ENCODE data around the gene SPATA13. TPM values are rescaled to one million over a fixed set of nuclear protein-coding genes. Genes with fewer than 3 reads are reported as not detected.

SPATA13 gene
- total RNA-seq, 1 experiment from 2014 or later: 22.1 TPM

DNA sequence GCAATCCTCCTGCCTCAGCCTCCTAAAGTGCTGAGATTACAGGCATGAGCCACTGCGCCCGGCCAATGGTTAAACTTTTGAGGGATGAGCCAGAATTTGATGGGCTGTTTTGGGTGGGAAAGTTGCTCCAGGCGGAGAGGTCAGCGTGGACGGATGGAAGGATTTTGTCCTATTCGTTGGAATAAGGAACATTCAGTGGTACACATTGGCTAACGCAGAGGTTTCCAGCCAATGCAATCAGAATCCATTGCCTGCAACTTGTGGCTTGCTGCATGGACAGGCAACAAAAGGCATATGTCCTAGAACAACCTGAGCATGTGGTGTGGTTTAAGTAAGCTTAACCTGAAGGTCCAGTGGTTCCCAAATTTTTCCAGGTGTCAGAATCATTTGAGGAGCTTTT is 113.4 kb downstream of the SPATA13 start:
- in situ Hi-C loops (cut with HindIII; ENCODE audit: low pct_unique_long_range_greater_than_20kb, low sequenced_read_pairs): no loop called here
- DNase-seq (ENCODE audit: low read depth, low spot score): no peak

GRCh38 chr13:24274452-24275021 is 114.0 kb downstream of the SPATA13 start:
- in situ Hi-C loops (cut with HindIII; ENCODE audit: low pct_unique_long_range_greater_than_20kb, low sequenced_read_pairs): no loop called here
- DNase-seq (ENCODE audit: low read depth, low spot score): no peak

- no peak for DNase-seq (ENCODE audit: low read depth, low spot score)
- in situ Hi-C loops (cut with HindIII; ENCODE audit: low pct_unique_long_range_greater_than_20kb, low sequenced_read_pairs): no loop called here
Observed at GRCh38 chr13:24275041-24275440, 114.5 kb downstream of the SPATA13 start.

DNA sequence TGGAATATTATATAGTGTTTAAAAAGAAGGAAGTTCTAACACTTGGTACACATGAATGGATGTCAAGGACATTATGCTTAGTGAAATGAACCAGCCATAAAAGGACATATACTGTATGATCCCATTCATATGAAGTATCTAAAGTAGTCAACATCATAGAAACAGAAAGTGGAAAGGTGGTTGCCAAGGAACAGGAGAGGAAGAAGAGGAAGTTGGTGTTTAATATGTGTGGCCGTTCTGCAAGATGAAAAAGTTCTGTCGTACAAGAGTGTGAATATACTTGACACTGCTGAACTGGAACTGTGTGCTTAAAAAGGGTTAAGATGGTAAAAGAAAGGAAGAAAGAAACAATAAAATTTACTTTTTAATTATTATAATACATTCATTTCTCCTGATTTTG is 115.8 kb downstream of the SPATA13 start:
- in situ Hi-C loops (cut with HindIII; ENCODE audit: low pct_unique_long_range_greater_than_20kb, low sequenced_read_pairs): no loop called here
- no peak for DNase-seq (ENCODE audit: low read depth, low spot score)

GRCh38 chr13:24276861-24277260 is 116.3 kb downstream of the SPATA13 start:
- no peak for DNase-seq (ENCODE audit: low read depth, low spot score)
- in situ Hi-C loops (cut with HindIII; ENCODE audit: low pct_unique_long_range_greater_than_20kb, low sequenced_read_pairs): no loop called here

- no peak for DNase-seq (ENCODE audit: low read depth, low spot score)
- in situ Hi-C loops (cut with HindIII; ENCODE audit: low pct_unique_long_range_greater_than_20kb, low sequenced_read_pairs): no loop called here
Observed at GRCh38 chr13:24277761-24278160, 117.2 kb downstream of the SPATA13 start.

DNA sequence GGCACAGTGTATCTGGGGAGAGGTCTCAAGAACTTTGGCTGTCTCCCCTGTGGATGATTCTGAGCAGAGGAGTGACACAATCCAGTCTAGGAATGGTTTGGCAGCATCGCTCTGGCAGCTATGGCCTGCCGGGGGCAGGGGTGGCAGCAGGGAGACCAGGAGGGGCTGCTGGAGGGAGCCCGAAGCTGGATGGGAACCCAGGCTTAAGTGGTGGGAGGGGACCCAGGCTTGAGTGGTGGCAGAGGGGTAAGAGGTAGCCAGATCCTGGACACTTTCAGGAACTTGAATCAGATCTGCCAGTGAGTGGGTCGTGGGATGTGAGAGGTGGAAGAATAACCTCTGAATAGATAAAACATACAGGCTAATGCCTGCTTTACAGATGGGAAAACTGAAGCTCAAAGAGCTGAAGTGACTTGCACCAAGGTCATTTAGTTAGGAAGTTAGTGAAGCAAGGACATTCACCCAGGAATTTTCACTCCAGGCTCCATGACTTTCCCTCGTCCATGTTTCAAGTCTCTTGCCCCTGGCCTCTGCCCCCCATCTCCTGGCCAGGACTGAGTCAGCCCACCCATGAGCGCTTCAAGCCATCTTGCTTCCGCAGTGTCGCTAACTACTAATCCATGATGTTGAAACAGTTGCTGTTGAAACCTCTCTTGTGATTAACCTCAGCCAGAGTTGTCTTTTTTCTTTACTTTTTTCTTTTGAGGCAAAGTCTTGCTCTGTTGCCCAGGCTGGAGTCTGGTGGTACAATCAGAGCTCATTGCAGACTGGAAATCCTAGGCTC is 119.0 kb downstream of the SPATA13 start:
- in situ Hi-C loops (cut with HindIII; ENCODE audit: low pct_unique_long_range_greater_than_20kb, low sequenced_read_pairs): no loop called here
- DNase-seq (ENCODE audit: low read depth, low spot score): no peak

GRCh38 chr13:24280720-24281119 is 120.2 kb downstream of the SPATA13 start:
- no peak for DNase-seq (ENCODE audit: low read depth, low spot score)
- in situ Hi-C loops (cut with HindIII; ENCODE audit: low pct_unique_long_range_greater_than_20kb, low sequenced_read_pairs): no loop called here

DNA sequence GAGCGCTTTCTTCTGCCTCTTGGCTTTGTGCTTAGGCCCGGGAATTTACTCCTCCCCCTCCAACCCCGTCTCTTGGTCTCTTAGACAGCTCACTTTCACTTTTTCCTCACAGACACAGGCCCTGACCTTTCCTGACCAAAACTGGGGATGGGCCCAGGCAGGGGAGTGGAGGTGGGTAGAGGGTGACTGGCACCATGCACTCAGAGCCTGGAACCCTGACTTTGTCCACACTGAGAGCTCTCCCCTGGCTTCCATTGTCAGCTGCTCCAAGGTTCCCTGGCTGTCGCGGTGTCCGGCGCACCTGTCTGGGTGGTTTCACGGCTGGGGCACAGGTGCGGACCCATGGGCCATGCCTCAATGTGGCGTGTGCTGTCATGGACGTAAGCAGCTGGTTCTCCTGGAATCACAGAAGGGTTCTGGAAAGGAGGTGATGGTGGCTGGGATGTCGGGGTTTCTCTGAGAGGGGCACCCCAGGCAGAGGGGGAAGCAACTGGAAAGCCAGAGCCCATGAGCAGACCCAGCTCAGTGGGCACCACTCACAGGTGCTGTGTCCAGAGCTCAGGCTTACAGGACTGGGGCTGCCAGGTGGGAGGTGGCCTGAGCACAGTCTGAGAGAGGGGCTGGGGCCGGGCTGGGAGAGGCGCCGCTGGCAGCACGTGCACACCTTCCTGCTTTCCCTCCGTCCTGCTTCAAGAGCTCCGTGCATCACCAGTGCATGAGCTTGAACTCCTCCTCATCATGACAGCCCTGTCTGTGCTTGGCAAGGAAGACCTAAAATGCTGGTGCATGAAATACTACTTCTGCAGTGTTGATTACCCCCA is 120.9 kb downstream of the SPATA13 start:
- in situ Hi-C loops (cut with HindIII; ENCODE audit: low pct_unique_long_range_greater_than_20kb, low sequenced_read_pairs): no loop called here
- no peak for DNase-seq (ENCODE audit: low read depth, low spot score)

GRCh38 chr13:24282256-24282655 is 121.7 kb downstream of the SPATA13 start:
- in situ Hi-C loops (cut with HindIII; ENCODE audit: low pct_unique_long_range_greater_than_20kb, low sequenced_read_pairs): no loop called here
- DNase-seq (ENCODE audit: low read depth, low spot score): no peak

DNA sequence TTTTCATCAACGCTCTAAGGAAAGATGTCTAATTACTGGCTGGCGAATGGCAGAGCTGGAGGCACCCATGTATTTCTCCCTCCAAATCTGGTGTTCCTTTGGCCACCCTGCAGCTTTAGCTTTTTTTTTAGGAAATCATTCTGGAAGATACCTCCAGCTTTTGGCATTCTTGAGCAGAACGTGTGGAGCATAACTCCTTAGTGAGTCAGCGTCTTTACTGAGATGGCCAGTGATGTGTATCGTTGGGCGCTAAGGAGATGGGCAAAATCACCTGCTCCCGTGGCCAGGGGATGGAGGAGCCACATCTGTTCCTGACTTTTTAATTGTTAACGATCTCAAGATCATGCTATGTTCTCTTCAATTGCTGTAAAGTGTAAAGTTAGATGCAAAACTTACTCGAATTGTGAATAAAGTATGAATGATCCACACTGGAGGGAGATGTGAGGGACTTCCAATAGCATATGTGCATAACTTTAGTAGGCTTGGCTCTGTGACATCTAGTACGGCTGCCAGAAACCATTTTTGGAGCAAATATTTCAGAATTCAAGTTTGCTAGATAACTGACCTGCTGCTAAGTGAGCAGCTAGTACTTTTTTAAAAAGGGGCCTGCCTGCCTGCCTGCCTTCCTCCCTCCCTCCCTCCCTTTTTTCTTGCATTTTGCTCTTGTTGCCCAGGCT is 124.5 kb downstream of the SPATA13 start:
- in situ Hi-C loops (cut with HindIII; ENCODE audit: low pct_unique_long_range_greater_than_20kb, low sequenced_read_pairs): no loop called here
- DNase-seq (ENCODE audit: low read depth, low spot score): no peak

DNA sequence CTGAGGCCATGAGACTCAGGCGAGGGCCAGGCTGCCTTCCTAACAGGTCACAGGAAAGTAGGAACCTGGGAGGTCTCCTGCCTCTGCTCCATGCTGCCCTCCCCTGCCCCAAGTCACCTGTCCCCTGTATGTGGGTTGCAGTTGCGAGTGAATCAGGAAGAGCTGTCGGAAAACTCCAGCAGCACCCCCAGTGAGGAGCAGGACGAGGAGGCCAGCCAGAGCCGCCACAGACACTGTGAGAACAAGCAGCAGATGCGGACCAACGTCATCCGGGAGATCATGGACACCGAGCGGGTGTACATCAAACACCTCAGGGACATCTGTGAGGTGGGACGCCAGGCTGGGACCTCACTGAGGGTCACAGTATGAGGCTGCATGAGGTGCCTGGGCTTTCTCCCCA is 126.1 kb downstream of the SPATA13 start:
- in situ Hi-C loops (cut with HindIII; ENCODE audit: low pct_unique_long_range_greater_than_20kb, low sequenced_read_pairs): no loop called here

GRCh38 chr13:24287748-24288287 is 127.3 kb downstream of the SPATA13 start:
- no peak for DNase-seq (ENCODE audit: low read depth, low spot score)

More for the DNA sequence above, 126.1 kb downstream of the SPATA13 start:
- DNase-seq (ENCODE audit: low read depth, low spot score): no peak

DNA sequence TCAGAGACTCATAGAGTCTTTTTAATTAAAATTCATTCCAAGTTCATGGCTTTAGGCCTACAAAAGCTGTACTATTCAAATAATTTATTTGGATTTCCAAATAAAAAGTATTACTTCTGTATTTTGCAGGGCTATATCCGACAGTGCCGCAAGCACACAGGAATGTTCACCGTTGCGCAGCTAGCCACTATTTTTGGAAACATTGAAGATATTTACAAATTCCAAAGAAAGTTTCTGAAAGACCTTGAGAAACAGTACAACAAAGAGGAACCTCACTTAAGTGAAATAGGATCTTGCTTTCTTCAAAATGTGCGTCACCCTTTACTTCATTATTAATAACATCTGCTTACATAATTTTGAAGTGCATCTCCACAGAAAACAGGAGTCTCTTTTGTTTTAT is 128.3 kb downstream of the SPATA13 start:
- in situ Hi-C loops (cut with HindIII; ENCODE audit: low pct_unique_long_range_greater_than_20kb, low sequenced_read_pairs): no loop called here
- no peak for DNase-seq (ENCODE audit: low read depth, low spot score)

More at GRCh38 chr13:24287748-24288287, 127.3 kb downstream of the SPATA13 start:
- in situ Hi-C loops (cut with HindIII; ENCODE audit: low pct_unique_long_range_greater_than_20kb, low sequenced_read_pairs): no loop called here

DNA sequence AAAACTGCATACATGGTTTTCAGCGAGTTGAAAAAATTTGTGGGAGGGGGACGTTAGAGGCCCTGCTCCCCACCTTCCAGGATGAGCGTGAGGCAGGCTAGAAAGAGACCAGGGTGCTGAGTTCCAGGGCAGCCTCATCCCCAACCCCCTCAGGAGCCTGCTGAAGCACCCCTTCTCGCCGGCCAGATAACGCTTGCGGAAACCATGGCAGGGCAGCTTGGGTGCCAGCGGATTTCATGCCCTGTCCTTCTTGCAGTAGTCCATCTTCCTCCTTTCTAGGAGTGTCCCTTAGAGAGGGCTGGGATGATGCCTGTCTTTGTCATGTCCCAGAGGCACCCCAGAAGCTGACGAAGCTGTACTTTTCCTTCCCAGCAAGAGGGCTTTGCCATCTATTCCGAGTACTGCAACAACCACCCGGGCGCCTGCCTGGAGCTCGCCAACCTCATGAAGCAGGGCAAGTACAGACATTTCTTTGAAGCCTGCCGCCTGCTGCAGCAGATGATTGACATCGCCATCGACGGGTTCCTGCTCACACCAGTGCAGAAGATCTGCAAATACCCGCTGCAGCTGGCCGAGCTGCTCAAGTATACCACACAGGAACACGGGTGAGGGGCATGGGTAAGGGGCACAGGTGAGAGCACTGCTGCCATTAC is 129.9 kb downstream of the SPATA13 start:
- in situ Hi-C loops (cut with HindIII; ENCODE audit: low pct_unique_long_range_greater_than_20kb, low sequenced_read_pairs): no loop called here
- DNase-seq (ENCODE audit: low read depth, low spot score): no peak

DNA sequence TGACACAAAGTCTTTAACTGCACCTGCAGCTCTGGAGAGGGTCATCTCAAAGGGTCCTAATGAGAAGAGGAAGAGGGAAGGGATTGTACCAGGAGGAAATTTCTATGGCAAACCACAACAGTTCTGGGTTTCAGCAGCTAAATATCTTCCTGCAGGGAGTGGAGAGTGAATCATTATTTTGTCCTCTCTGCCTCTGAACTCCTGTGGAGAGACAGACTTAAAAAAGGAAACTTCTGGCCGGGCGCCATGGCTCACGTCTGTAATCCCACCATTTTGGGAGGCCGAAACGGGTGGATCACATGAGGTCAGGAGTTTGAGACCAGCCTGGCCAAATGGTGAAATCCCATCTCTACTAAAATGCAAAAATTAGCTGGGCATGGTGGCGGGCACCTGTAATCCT is 132.0 kb downstream of the SPATA13 start:
- in situ Hi-C loops (cut with HindIII; ENCODE audit: low pct_unique_long_range_greater_than_20kb, low sequenced_read_pairs): no loop called here
- no peak for DNase-seq (ENCODE audit: low read depth, low spot score)

- in situ Hi-C loops (cut with HindIII; ENCODE audit: low pct_unique_long_range_greater_than_20kb, low sequenced_read_pairs): no loop called here
- DNase-seq (ENCODE audit: low read depth, low spot score): no peak
Observed at GRCh38 chr13:24293746-24294145, 133.2 kb downstream of the SPATA13 start.

Data from SK-MEL-5 (cell line).